Neural progenitor cell (in vitro differentiated cells): ENCODE results near the gene PTPRN2. TPM values are rescaled to one million over a fixed set of nuclear protein-coding genes. Genes with fewer than 3 reads are reported as not detected.
A peak's percentile ranks its signal among the peaks of the same experiment; 100 is the strongest.

Experiments
- DNase-seq: peaks from one replicate; pipeline ENCODE4 v3.0.0-alpha.2; 2016; ENCODE audit warnings: low spot score
- H2AFZ ChIP-seq: fragments of 200-600 bp; sonication (generic); replicated peaks from 2 replicates; pipeline ENCODE4 v1.6.1; 2016; ENCODE audit warnings: antibody characterized with exemption
- H3F3A ChIP-seq: fragments of 200-600 bp; sonication (generic); 2 replicates; pipeline ENCODE4 v1.6.1; 2016; ENCODE audit warnings: antibody characterized with exemption, low read depth
- H3K27ac ChIP-seq: fragments of 200-600 bp; sonication (generic); 2 replicates; pipeline ENCODE4 v1.5.1; 2016; ENCODE audit warnings: mild to moderate bottlenecking
- H3K27me3 ChIP-seq: fragments of 200-600 bp; sonication (generic); 2 replicates; pipeline ENCODE4 v1.6.1; 2016; ENCODE audit warnings: mild to moderate bottlenecking, moderate library complexity
- H3K36me3 ChIP-seq: fragments of 200-600 bp; sonication (generic); 2 replicates; pipeline ENCODE4 v1.5.1; 2016
- H3K4me1 ChIP-seq: fragments of 200-600 bp; sonication (generic); 2 replicates; pipeline ENCODE4 v1.6.1; 2016; ENCODE audit warnings: mixed run types
- H3K4me2 ChIP-seq: fragments of 200-600 bp; sonication (generic); 2 replicates; pipeline ENCODE4 v1.6.1; 2016
- H3K4me3 ChIP-seq: fragments of 200-600 bp; sonication (generic); 2 replicates; pipeline ENCODE4 v1.5.1; 2016
- H3K79me2 ChIP-seq: fragments of 200-600 bp; sonication (generic); 2 replicates; pipeline ENCODE4 v1.6.1; 2016; ENCODE audit warnings: low read depth
- H3K9ac ChIP-seq: fragments of 200-600 bp; sonication (generic); 2 replicates; pipeline ENCODE4 v1.6.1; 2016
- H3K9me3 ChIP-seq: fragments of 200-600 bp; sonication (generic); 2 replicates; pipeline ENCODE4 v1.5.1; 2016; ENCODE audit warnings: low read depth
- H4K20me1 ChIP-seq: fragments of 200-600 bp; sonication (generic); 2 replicates; pipeline ENCODE4 v1.6.1; 2016; ENCODE audit warnings: low read depth
- H3K27ac Mint-ChIP-seq: 3 replicates; pipeline ENCODE4 v1.8.0; 2021; ENCODE audit warnings: mixed read lengths
- H3K27me3 Mint-ChIP-seq: 2 replicates; pipeline ENCODE4 v1.8.0; 2022; ENCODE audit warnings: low read depth, mild to moderate bottlenecking, inconsistent platforms, moderate library complexity, mixed read lengths; ENCODE audit not compliant: insufficient read depth
- H3K36me3 Mint-ChIP-seq: 3 replicates; pipeline ENCODE4 v1.8.0; 2021; ENCODE audit warnings: mixed read lengths
- H3K4me1 Mint-ChIP-seq: 3 replicates; pipeline ENCODE4 v1.8.0; 2021; ENCODE audit warnings: mixed read lengths
- H3K4me3 Mint-ChIP-seq: 3 replicates; pipeline ENCODE4 v1.8.0; 2021; ENCODE audit warnings: mild to moderate bottlenecking, moderate library complexity, mixed read lengths
- H3K9me3 Mint-ChIP-seq: 3 replicates; pipeline ENCODE4 v1.8.0; 2020; ENCODE audit warnings: mixed read lengths
- CTCF ChIP-seq: fragments of 200-600 bp; sonication (generic); IDR thresholded peaks from 2 replicates; pipeline ENCODE4 v1.5.1; 2017; ENCODE audit warnings: antibody characterized with exemption, mild to moderate bottlenecking
- EZH2 ChIP-seq: fragments of 200-600 bp; sonication (generic); IDR thresholded peaks from 2 replicates; pipeline ENCODE4 v1.6.1; 2017; ENCODE audit warnings: antibody characterized with exemption, mild to moderate bottlenecking, moderate library complexity
- EZH2phosphoT487 ChIP-seq: fragments of 200-600 bp; sonication (generic); IDR thresholded peaks from 2 replicates; pipeline ENCODE4 v1.6.1; 2017; ENCODE audit warnings: antibody characterized with exemption
- total RNA-seq: library from RNA; depleted of rRNA; stranded (reverse); fragments of >200 nt; gene quantifications from 2 replicates; pipeline ENCODE4 v1.2.3, GENCODE V29; 2015; ENCODE audit warnings: low replicate concordance

The PTPRN2 gene
- total RNA-seq, 1 donor from 2014 or later: 3.0 TPM

GRCh38 chr7:157751406-157751805 lies 836.2 kb downstream of the PTPRN2 start:
- DNase-seq: no peak
- peaks cover 20% of the 10 kb centered on the region for H3K4me1 Mint-ChIP-seq
- no peaks in the 10 kb centered on the region for H3K9me3 ChIP-seq
- no peaks in the 10 kb centered on the region for H3K36me3 ChIP-seq
- no peaks in the 10 kb centered on the region for H3K27me3 ChIP-seq
- H3K27ac ChIP-seq: no peak overlapping the region
- H3K79me2 ChIP-seq: no peaks in the 10 kb centered on the region
- H3K27me3 Mint-ChIP-seq: peaks cover 10% of the 10 kb centered on the region
- peak overlapping the region; percentile 55 for H3K4me3 Mint-ChIP-seq
- H3K9me3 Mint-ChIP-seq: no peaks in the 10 kb centered on the region
- H3K4me1 ChIP-seq: no peaks in the 10 kb centered on the region
- H3K27ac Mint-ChIP-seq: peak overlapping the region; percentile 97
- no peaks in the 10 kb centered on the region for H3K36me3 Mint-ChIP-seq
- H3K4me3 ChIP-seq: no peak overlapping the region
- no peaks in the 10 kb centered on the region for H3F3A ChIP-seq
- no peak overlapping the region for H3K9ac ChIP-seq
- H2AFZ ChIP-seq: no peak overlapping the region
- no peak overlapping the region for H3K4me2 ChIP-seq
- TF ChIP-seq EZH2phosphoT487 (no peak), CTCF (no peak), EZH2 (no peak)
- H4K20me1 ChIP-seq: no peaks in the 10 kb centered on the region

GRCh38 chr7:157750291-157750690 lies 837.3 kb downstream of the PTPRN2 start:
- H3K9me3 Mint-ChIP-seq: no peaks in the 10 kb centered on the region
- TF ChIP-seq EZH2: no peak
- TF ChIP-seq CTCF: no peak
- no peak for TF ChIP-seq EZH2phosphoT487

GRCh38 chr7:157745721-157746709 lies 841.6 kb downstream of the PTPRN2 start:
- Mint-ChIP-seq H3K4me3 (no peak overlapping the region), H3K9me3 (no peaks in the 10 kb centered on the region), H3K36me3 (no peaks in the 10 kb centered on the region), H3K27me3 (peaks cover 10% of the 10 kb centered on the region), H3K27ac (peak overlapping the region; percentile 63), H3K4me1 (peaks cover 11% of the 10 kb centered on the region)
- Histone ChIP-seq H3K9me3 (no peaks in the 10 kb centered on the region), H3K9ac (no peak overlapping the region), H3K4me3 (no peak overlapping the region), H3K27me3 (no peaks in the 10 kb centered on the region), H3K4me1 (no peaks in the 10 kb centered on the region), H3F3A (no peaks in the 10 kb centered on the region), H3K36me3 (no peaks in the 10 kb centered on the region), H3K79me2 (no peaks in the 10 kb centered on the region), H3K4me2 (no peak overlapping the region), H3K27ac (no peak overlapping the region), H4K20me1 (no peaks in the 10 kb centered on the region), H2AFZ (no peak overlapping the region)
- no peak for DNase-seq
- TF ChIP-seq EZH2phosphoT487: no peak
- TF ChIP-seq EZH2: no peak
- TF ChIP-seq CTCF: no peak

More at GRCh38 chr7:157750291-157750690, 837.3 kb downstream of the PTPRN2 start:
- no peak overlapping the region for H3K4me3 ChIP-seq
- H3K36me3 ChIP-seq: no peaks in the 10 kb centered on the region
- Mint-ChIP-seq H3K36me3 (no peaks in the 10 kb centered on the region), H3K27ac (peak overlapping the region; percentile 66), H3K27me3 (peaks cover 12% of the 10 kb centered on the region), H3K4me1 (peaks cover 20% of the 10 kb centered on the region), H3K4me3 (no peak overlapping the region)
- H3K9ac ChIP-seq: no peak overlapping the region
- no peak overlapping the region for H2AFZ ChIP-seq
- no peaks in the 10 kb centered on the region for H3K9me3 ChIP-seq
- no peak overlapping the region for H3K4me2 ChIP-seq
- H3K79me2 ChIP-seq: no peaks in the 10 kb centered on the region
- DNase-seq: no peak
- no peaks in the 10 kb centered on the region for H3K27me3 ChIP-seq
- H3K27ac ChIP-seq: no peak overlapping the region
- no peaks in the 10 kb centered on the region for H3K4me1 ChIP-seq
- H4K20me1 ChIP-seq: no peaks in the 10 kb centered on the region
- no peaks in the 10 kb centered on the region for H3F3A ChIP-seq
